ENCODE data around the gene NAB1.

NAB1 gene

GRCh38 chr2:190641469-190641868 lies 7.4 kb upstream of the NAB1 start:
- Histone ChIP-seq H3K36me3 (ENCODE audit: insufficient read depth, low read length) (no peaks in the 10 kb centered on the region), H3K27ac (ENCODE audit: low read depth, low read length) (no peak overlapping the region), H3K9me3 (ENCODE audit: low read length) (no peaks in the 10 kb centered on the region), H3K27me3 (ENCODE audit: control insufficient read depth in 1 of 2, insufficient read depth in 2 of 2, low read length in 2 of 2) (no peaks in the 10 kb centered on the region), H3K9ac (ENCODE audit: low read length) (no peak overlapping the region), H3K4me3 (ENCODE audit: low read depth in 1 of 2, low read length in 2 of 2) (no peak overlapping the region), H3K4me1 (ENCODE audit: insufficient read depth, low read length) (peaks cover 41% of the 10 kb centered on the region)

DNA sequence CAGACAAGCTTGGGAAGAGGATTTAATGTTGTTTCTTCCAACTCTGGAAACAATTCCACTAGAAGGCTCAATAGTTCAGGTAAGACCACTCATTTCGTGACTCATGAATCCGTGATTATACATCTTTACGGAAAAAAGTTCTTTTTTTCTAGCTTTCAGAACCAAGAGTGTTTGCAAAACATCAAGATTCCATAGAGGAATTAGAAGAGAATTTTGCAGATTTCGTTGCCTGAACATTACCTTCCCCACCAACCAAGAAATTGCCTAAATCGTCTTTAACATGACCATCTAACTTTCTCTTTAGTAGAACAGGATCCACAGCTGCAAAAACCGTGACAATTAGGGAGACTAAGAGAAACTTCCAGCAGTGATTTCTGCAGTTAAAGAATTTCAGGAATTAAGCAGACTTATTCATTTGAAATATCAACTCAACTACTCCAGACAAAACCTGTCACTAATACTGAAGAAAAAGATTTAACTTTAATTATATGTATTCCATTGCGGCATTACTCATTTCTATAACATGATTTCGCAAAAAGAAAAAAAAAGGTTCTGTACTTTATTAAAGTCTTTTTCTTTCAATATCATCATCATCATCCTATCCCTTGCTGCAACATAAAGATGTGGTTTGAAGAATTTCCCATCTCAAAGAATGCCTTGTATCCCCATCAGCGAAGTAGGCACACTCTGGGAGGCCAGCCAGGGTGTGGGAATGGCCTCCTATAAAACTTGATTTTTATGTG lies 1.9 kb upstream of the NAB1 start:
- Histone ChIP-seq H3K9ac (ENCODE audit: low read length) (no peak overlapping the region), H3K4me3 (ENCODE audit: low read depth in 1 of 2, low read length in 2 of 2) (peak overlapping the region in 1 of 2 donors; percentile 7)

DNA sequence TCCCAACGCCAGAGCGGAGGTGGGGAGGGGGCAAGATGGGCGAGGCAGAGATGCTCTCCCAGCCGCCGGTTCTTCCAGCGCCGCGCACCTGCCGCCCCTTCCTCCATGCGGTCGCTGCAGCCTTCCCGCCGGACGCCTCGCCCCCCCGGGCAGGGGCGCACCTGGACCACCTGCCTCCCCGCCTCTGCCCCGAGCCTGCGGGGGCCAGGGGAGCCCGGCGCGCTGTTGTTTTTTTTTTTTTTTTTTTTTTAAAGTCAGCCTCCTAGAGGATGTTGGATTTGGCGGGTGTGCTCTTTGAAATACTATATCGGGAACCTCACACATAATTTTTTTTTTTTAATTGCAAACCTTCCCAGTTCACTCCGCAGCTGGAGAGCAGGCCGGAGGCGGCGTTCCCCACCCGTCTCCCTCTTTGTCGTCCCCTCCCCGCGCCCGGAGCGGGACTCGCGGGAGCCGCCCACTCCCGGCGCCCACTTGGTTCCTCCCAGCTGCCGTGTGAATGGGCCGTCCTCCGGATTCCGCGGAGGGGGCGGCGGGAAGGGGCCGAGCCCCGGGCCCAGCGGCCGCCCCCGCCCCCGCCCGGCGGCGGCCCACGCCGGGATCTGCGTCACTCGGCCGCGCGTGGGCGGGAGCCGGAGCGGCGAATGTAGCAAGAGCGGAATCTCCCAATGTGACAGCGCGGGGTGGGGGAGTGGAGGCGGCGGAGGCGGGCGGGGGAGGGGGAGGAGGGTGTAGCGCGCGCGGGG lies 421 bp upstream of the NAB1 start:
- peak overlapping the region; percentile 83 for H3K27ac ChIP-seq (ENCODE audit: low read depth, low read length)
- no peaks in the 10 kb centered on the region for H3K9me3 ChIP-seq (ENCODE audit: low read length)
- H3K4me3 ChIP-seq (ENCODE audit: low read depth in 1 of 2, low read length in 2 of 2) = peak overlapping the region; percentile 65 to 68
- H3K27me3 ChIP-seq (ENCODE audit: control insufficient read depth in 1 of 2, insufficient read depth in 2 of 2, low read length in 2 of 2) = no peaks in the 10 kb centered on the region
- H3K36me3 ChIP-seq (ENCODE audit: insufficient read depth, low read length) = no peaks in the 10 kb centered on the region
- peaks cover 27% of the 10 kb centered on the region for H3K4me1 ChIP-seq (ENCODE audit: insufficient read depth, low read length)
- peak overlapping the region; percentile 44 for H3K9ac ChIP-seq (ENCODE audit: low read length)

More for the DNA sequence above, 1.9 kb upstream of the NAB1 start:
- Histone ChIP-seq H3K9me3 (ENCODE audit: low read length) (no peaks in the 10 kb centered on the region), H3K27me3 (ENCODE audit: control insufficient read depth in 1 of 2, insufficient read depth in 2 of 2, low read length in 2 of 2) (no peaks in the 10 kb centered on the region), H3K4me1 (ENCODE audit: insufficient read depth, low read length) (peaks cover 19% of the 10 kb centered on the region), H3K27ac (ENCODE audit: low read depth, low read length) (peak overlapping the region; percentile 41), H3K36me3 (ENCODE audit: insufficient read depth, low read length) (no peaks in the 10 kb centered on the region)

- Histone ChIP-seq H3K27ac (ENCODE audit: low read depth, low read length) (peak overlapping the region; percentile 94), H3K36me3 (ENCODE audit: insufficient read depth, low read length) (no peaks in the 10 kb centered on the region), H3K4me1 (ENCODE audit: insufficient read depth, low read length) (peaks cover 42% of the 10 kb centered on the region), H3K9me3 (ENCODE audit: low read length) (no peaks in the 10 kb centered on the region), H3K9ac (ENCODE audit: low read length) (peak overlapping the region; percentile 3), H3K27me3 (ENCODE audit: control insufficient read depth in 1 of 2, insufficient read depth in 2 of 2, low read length in 2 of 2) (no peaks in the 10 kb centered on the region), H3K4me3 (ENCODE audit: low read depth in 1 of 2, low read length in 2 of 2) (peak overlapping the region; percentile 75 to 90)
Measured at GRCh38 chr2:190649798-190650390, 1.0 kb downstream of the NAB1 start.

- Histone ChIP-seq H3K27ac (ENCODE audit: low read depth, low read length) (no peak overlapping the region), H3K4me1 (ENCODE audit: insufficient read depth, low read length) (peaks cover 51% of the 10 kb centered on the region), H3K27me3 (ENCODE audit: control insufficient read depth in 1 of 2, insufficient read depth in 2 of 2, low read length in 2 of 2) (no peaks in the 10 kb centered on the region), H3K36me3 (ENCODE audit: insufficient read depth, low read length) (no peaks in the 10 kb centered on the region), H3K9me3 (ENCODE audit: low read length) (no peaks in the 10 kb centered on the region), H3K4me3 (ENCODE audit: low read depth in 1 of 2, low read length in 2 of 2) (no peak overlapping the region), H3K9ac (ENCODE audit: low read length) (no peak overlapping the region)
Measured at GRCh38 chr2:190651413-190651812, 2.5 kb downstream of the NAB1 start.

DNA sequence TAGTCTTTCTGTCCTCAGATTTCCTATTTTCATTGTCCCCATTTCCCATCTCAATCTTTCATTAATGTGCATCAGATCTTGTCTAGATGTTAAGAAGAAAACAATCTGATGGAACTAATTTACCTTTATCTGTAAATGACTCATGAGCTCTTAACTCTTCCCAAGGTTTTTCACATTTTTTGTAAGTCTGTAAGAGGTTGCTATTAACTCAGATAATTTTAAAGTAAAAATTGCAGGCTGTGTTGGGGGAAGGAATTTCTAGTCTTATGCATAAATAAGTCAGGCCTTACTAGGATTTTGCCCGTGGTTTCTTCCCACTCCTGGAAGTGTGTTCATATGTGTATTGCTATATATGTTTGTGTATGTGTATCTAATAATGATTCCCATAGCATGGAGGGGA lies 4.3 kb downstream of the NAB1 start:
- H3K4me1 ChIP-seq (ENCODE audit: insufficient read depth, low read length) = peaks cover 67% of the 10 kb centered on the region
- H3K9me3 ChIP-seq (ENCODE audit: low read length) = no peaks in the 10 kb centered on the region
- no peak overlapping the region for H3K4me3 ChIP-seq (ENCODE audit: low read depth in 1 of 2, low read length in 2 of 2)
- no peaks in the 10 kb centered on the region for H3K27me3 ChIP-seq (ENCODE audit: control insufficient read depth in 1 of 2, insufficient read depth in 2 of 2, low read length in 2 of 2)
- H3K9ac ChIP-seq (ENCODE audit: low read length) = no peak overlapping the region
- no peak overlapping the region for H3K27ac ChIP-seq (ENCODE audit: low read depth, low read length)
- no peaks in the 10 kb centered on the region for H3K36me3 ChIP-seq (ENCODE audit: insufficient read depth, low read length)

DNA sequence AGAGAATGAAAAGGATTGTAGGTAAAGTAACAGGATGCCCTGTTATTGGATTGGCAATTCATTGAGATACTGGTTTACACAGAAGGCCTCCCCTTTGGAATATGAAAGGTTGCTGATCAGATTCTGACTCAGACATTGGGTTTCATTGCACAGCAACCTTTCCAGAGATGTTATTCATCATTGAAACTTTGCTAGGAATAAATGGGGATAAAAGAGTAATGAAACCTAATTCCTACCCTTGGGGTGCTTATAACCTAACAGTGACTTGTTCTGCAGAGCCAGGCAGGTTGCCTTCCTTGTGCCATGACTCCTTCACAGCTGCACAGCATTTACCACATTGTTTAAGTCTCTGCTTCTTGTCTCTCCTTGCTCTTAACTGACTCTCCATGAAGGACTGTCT lies 5.0 kb downstream of the NAB1 start:
- peaks cover 74% of the 10 kb centered on the region for H3K4me1 ChIP-seq (ENCODE audit: insufficient read depth, low read length)
- no peak overlapping the region for H3K27ac ChIP-seq (ENCODE audit: low read depth, low read length)
- no peak overlapping the region for H3K4me3 ChIP-seq (ENCODE audit: low read depth in 1 of 2, low read length in 2 of 2)
- H3K9me3 ChIP-seq (ENCODE audit: low read length) = no peaks in the 10 kb centered on the region
- H3K27me3 ChIP-seq (ENCODE audit: control insufficient read depth in 1 of 2, insufficient read depth in 2 of 2, low read length in 2 of 2) = no peaks in the 10 kb centered on the region
- no peaks in the 10 kb centered on the region for H3K36me3 ChIP-seq (ENCODE audit: insufficient read depth, low read length)
- H3K9ac ChIP-seq (ENCODE audit: low read length) = no peak overlapping the region

DNA sequence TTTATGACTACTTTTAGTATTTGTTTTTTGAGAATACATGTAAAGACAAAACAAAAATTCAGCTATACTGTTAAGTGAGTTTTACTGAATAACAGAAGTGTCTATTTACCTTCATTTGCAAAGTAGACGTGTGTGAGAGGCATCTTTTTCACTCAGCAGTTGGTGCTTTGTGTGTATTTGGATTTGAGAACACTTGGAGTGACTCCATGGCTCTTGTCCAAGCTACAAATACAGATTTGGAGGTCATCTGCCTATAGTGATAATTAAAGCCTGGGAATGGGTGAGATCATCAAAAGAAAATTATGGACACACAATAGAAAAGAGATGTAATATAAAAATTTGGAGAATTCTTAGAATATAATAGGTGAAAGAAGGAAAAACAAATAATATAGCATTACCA lies 6.2 kb downstream of the NAB1 start:
- H3K27ac ChIP-seq (ENCODE audit: low read depth, low read length) = no peak overlapping the region
- H3K36me3 ChIP-seq (ENCODE audit: insufficient read depth, low read length) = peaks cover 5% of the 10 kb centered on the region
- no peak overlapping the region for H3K9ac ChIP-seq (ENCODE audit: low read length)
- no peaks in the 10 kb centered on the region for H3K27me3 ChIP-seq (ENCODE audit: control insufficient read depth in 1 of 2, insufficient read depth in 2 of 2, low read length in 2 of 2)
- H3K4me1 ChIP-seq (ENCODE audit: insufficient read depth, low read length) = peaks cover 83% of the 10 kb centered on the region
- H3K4me3 ChIP-seq (ENCODE audit: low read depth in 1 of 2, low read length in 2 of 2) = no peak overlapping the region
- H3K9me3 ChIP-seq (ENCODE audit: low read length) = no peaks in the 10 kb centered on the region

- no peak overlapping the region for H3K9ac ChIP-seq (ENCODE audit: low read length)
- H3K9me3 ChIP-seq (ENCODE audit: low read length) = no peaks in the 10 kb centered on the region
- H3K36me3 ChIP-seq (ENCODE audit: insufficient read depth, low read length) = peaks cover 5% of the 10 kb centered on the region
- H3K4me1 ChIP-seq (ENCODE audit: insufficient read depth, low read length) = peaks cover 86% of the 10 kb centered on the region
- no peaks in the 10 kb centered on the region for H3K27me3 ChIP-seq (ENCODE audit: control insufficient read depth in 1 of 2, insufficient read depth in 2 of 2, low read length in 2 of 2)
- H3K4me3 ChIP-seq (ENCODE audit: low read depth in 1 of 2, low read length in 2 of 2) = peak overlapping the region in 1 of 2 donors; percentile 8
- H3K27ac ChIP-seq (ENCODE audit: low read depth, low read length) = no peak overlapping the region
Measured at GRCh38 chr2:190655570-190655969, 6.7 kb downstream of the NAB1 start.

DNA sequence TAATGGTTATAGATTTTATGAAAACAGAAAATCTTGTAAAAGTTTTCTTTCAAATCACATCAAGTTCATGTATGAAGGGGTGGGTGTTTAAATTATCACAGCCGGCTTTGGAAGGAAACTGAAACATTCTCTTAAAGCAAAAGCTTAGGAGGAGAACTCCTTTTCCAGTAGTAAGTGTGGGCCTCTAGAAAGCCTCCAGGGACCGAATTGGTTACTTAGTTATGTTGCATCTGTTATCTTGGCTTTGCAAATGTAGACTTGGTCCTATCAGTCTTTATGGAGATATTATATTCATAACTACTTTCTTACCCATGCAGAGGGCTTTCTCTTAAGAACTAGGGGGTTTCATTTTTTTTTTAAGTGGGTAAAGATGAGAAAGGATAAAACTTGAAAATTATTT lies 7.4 kb downstream of the NAB1 start:
- peaks cover 5% of the 10 kb centered on the region for H3K36me3 ChIP-seq (ENCODE audit: insufficient read depth, low read length)
- no peak overlapping the region for H3K27ac ChIP-seq (ENCODE audit: low read depth, low read length)
- no peaks in the 10 kb centered on the region for H3K27me3 ChIP-seq (ENCODE audit: control insufficient read depth in 1 of 2, insufficient read depth in 2 of 2, low read length in 2 of 2)
- H3K9ac ChIP-seq (ENCODE audit: low read length) = no peak overlapping the region
- H3K9me3 ChIP-seq (ENCODE audit: low read length) = no peaks in the 10 kb centered on the region
- H3K4me3 ChIP-seq (ENCODE audit: low read depth in 1 of 2, low read length in 2 of 2) = no peak overlapping the region
- H3K4me1 ChIP-seq (ENCODE audit: insufficient read depth, low read length) = peaks cover 87% of the 10 kb centered on the region

DNA sequence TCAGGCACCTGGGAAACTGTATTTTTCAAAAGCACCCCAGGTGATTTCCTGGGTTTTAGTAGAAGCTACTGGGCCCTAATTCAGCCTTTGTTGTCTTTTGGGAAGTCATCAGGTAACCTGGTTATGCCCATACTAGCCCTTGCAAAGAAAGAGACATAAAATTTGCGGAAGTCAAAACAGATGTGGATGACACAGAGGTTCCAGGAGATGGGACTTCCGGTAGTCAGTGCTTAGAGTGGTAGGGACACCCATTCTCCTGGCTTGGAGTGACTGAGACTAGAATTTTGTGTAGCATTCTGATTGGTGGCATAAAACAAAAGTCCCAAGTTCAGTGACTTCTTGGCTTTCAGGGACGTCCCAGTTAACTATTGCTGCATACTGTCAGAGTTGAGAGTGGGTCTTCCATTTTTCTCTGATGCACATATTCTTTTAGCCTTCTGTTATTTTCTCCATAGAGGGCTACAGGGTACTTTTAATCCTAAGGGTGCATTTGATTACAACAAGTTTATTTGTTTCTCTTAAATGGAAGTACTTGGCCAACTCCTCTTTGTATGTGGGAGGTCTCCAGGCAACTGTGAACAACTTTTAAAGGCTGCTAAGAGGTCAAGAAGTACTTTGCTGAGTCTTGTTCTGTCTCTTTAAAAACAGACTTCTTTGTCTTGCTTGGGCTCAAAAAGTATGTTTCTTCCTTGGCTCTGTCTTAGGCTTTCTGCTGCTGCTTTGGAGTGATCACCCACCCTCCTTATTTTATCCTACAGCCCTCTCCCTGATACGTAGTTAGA lies 8.8 kb downstream of the NAB1 start:
- peaks cover 5% of the 10 kb centered on the region for H3K36me3 ChIP-seq (ENCODE audit: insufficient read depth, low read length)
- H3K27me3 ChIP-seq (ENCODE audit: control insufficient read depth in 1 of 2, insufficient read depth in 2 of 2, low read length in 2 of 2) = no peaks in the 10 kb centered on the region
- H3K4me1 ChIP-seq (ENCODE audit: insufficient read depth, low read length) = peaks cover 88% of the 10 kb centered on the region
- H3K27ac ChIP-seq (ENCODE audit: low read depth, low read length) = peak overlapping the region; percentile 55
- no peaks in the 10 kb centered on the region for H3K9me3 ChIP-seq (ENCODE audit: low read length)
- H3K9ac ChIP-seq (ENCODE audit: low read length) = no peak overlapping the region
- H3K4me3 ChIP-seq (ENCODE audit: low read depth in 1 of 2, low read length in 2 of 2) = peak overlapping the region in 1 of 2 donors; percentile 19
